ENCODE data around the gene MDK.
A peak's percentile ranks its signal among the peaks of the same experiment; 100 is the strongest.

The MDK gene

DNA sequence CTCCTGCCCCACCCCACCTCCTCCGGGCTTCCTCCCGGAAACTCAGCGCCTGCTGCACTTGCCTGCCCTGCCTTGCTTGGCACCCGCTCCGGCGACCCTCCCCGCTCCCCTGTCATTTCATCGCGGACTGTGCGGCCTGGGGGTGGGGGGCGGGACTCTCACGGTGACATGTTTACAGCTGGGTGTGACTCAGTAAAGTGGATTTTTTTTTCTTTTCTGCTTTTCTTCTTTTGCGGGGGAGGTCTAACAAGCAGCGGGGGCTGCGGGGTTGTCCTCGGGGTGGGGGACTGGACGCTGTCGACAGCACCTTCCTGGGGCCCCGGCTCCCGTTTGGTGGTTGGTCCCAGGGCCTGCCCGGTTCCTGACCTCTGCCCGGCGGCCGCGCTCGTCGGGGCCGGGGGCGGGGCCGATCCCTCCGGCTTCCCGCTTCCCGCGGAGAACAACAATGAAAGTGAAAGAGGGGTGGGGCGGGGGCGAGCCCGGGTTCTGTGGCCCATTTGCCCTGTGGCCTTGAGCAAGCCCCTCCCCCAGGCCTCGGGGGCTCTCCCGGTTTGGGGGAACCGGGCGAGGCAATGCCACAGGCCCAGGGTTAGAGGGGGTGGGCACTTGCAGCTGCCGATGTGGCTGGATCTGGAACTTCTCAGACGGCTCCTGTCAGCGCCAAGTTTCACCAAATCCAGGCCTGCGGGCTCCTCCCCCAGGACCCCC lies 975 bp upstream of the MDK start (continued):
- TF ChIP-seq, protein P1, sequence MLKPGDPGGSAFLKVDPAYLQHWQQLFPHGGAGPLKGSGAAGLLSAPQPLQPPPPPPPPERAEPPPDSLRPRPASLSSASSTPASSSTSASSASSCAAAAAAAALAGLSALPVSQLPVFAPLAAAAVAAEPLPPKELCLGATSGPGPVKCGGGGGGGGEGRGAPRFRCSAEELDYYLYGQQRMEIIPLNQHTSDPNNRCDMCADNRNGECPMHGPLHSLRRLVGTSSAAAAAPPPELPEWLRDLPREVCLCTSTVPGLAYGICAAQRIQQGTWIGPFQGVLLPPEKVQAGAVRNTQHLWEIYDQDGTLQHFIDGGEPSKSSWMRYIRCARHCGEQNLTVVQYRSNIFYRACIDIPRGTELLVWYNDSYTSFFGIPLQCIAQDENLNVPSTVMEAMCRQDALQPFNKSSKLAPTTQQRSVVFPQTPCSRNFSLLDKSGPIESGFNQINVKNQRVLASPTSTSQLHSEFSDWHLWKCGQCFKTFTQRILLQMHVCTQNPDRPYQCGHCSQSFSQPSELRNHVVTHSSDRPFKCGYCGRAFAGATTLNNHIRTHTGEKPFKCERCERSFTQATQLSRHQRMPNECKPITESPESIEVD (tag by site-specific recombination; IDR thresholded peaks at IDR 0.05): no peak; the same call in 1 of the 2 replicates
- TF ChIP-seq ZNF658 (tag by site-specific recombination; IDR thresholded peaks at IDR 0.05) (no peak), KLF8 (tag by site-specific recombination; IDR thresholded peaks at IDR 0.05) (0 out of 2 replicates have a peak, but pooled peaks have one; percentile 10), ZBTB1 (tag by site-specific recombination; IDR thresholded peaks at IDR 0.05) (no peak), ZNF423 (tag by site-specific recombination; IDR thresholded peaks at IDR 0.05) (no peak), GLI4 (tag by site-specific recombination; IDR thresholded peaks at IDR 0.05) (no peak), ZNF16 (tag by site-specific recombination; IDR thresholded peaks at IDR 0.05; ENCODE audit: low read depth) (no peak), ZNF610 (tag by site-specific recombination; IDR thresholded peaks at IDR 0.05; ENCODE audit: borderline replicate concordance) (no peak), ZNF530 (tag by site-specific recombination; IDR thresholded peaks at IDR 0.05; ENCODE audit: low read depth) (no peak), ZNF548 (tag by site-specific recombination; IDR thresholded peaks at IDR 0.05) (no peak), SALL2 (tag by site-specific recombination; IDR thresholded peaks at IDR 0.05; ENCODE audit: borderline replicate concordance) (no peak), ZNF114 (tag by site-specific recombination; IDR thresholded peaks at IDR 0.05) (no peak), ZNF239 (tag by site-specific recombination; IDR thresholded peaks at IDR 0.05) (no peak), ZBTB20 (tag by site-specific recombination; IDR thresholded peaks at IDR 0.05) (no peak; the same call in 1 of the 2 replicates), ZNF404 (tag by site-specific recombination; IDR thresholded peaks at IDR 0.05) (no peak), ZNF10 (tag by site-specific recombination; IDR thresholded peaks at IDR 0.05) (no peak), ZNF624 (tag by site-specific recombination; IDR thresholded peaks at IDR 0.05) (no peak), ZNF600 (tag by site-specific recombination; IDR thresholded peaks at IDR 0.05) (peak; percentile 24; the same call in 1 of the 2 replicates), ZNF335 (tag by site-specific recombination; conservative IDR thresholded peaks at IDR 0.05) (peak; percentile 51), MEIS1 (CRISPR knock-in tag; IDR thresholded peaks at IDR 0.05; ENCODE audit: borderline replicate concordance) (no peak), ZNF416 (tag by site-specific recombination; IDR thresholded peaks at IDR 0.05) (no peak), IKZF3 (tag by site-specific recombination; IDR thresholded peaks at IDR 0.05) (peak; percentile 33; the same call in 1 of the 2 replicates), ZNF138 (tag by site-specific recombination; IDR thresholded peaks at IDR 0.05; ENCODE audit: borderline replicate concordance) (no peak), ZNF19 (tag by site-specific recombination; IDR thresholded peaks at IDR 0.05; ENCODE audit: low read depth) (no peak), WT1 (tag by site-specific recombination; IDR thresholded peaks at IDR 0.05) (no peak), ZNF747 (tag by site-specific recombination; IDR thresholded peaks at IDR 0.05) (no peak), ZNF184 (tag by site-specific recombination; IDR thresholded peaks at IDR 0.05) (no peak), ZNF777 (tag by site-specific recombination; IDR thresholded peaks at IDR 0.05; ENCODE audit: borderline replicate concordance) (no peak), ZNF248 (tag by site-specific recombination; IDR thresholded peaks at IDR 0.05) (no peak), ZNF701 (tag by site-specific recombination; IDR thresholded peaks at IDR 0.05) (no peak), ZNF544 (tag by site-specific recombination; IDR thresholded peaks at IDR 0.05) (no peak), ZSCAN16 (tag by site-specific recombination; IDR thresholded peaks at IDR 0.05) (no peak)
- TF ChIP-seq, protein P2, sequence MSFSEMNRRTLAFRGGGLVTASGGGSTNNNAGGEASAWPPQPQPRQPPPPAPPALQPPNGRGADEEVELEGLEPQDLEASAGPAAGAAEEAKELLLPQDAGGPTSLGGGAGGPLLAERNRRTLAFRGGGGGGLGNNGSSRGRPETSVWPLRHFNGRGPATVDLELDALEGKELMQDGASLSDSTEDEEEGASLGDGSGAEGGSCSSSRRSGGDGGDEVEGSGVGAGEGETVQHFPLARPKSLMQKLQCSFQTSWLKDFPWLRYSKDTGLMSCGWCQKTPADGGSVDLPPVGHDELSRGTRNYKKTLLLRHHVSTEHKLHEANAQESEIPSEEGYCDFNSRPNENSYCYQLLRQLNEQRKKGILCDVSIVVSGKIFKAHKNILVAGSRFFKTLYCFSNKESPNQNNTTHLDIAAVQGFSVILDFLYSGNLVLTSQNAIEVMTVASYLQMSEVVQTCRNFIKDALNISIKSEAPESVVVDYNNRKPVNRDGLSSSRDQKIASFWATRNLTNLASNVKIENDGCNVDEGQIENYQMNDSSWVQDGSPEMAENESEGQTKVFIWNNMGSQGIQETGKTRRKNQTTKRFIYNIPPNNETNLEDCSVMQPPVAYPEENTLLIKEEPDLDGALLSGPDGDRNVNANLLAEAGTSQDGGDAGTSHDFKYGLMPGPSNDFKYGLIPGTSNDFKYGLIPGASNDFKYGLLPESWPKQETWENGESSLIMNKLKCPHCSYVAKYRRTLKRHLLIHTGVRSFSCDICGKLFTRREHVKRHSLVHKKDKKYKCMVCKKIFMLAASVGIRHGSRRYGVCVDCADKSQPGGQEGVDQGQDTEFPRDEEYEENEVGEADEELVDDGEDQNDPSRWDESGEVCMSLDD (tag by site-specific recombination; IDR thresholded peaks at IDR 0.05): peak; percentile 74; the same call in 1 of the 2 replicates
- TF ChIP-seq, protein P3, sequence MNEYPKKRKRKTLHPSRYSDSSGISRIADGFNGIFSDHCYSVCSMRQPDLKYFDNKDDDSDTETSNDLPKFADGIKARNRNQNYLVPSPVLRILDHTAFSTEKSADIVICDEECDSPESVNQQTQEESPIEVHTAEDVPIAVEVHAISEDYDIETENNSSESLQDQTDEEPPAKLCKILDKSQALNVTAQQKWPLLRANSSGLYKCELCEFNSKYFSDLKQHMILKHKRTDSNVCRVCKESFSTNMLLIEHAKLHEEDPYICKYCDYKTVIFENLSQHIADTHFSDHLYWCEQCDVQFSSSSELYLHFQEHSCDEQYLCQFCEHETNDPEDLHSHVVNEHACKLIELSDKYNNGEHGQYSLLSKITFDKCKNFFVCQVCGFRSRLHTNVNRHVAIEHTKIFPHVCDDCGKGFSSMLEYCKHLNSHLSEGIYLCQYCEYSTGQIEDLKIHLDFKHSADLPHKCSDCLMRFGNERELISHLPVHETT (tag by site-specific recombination; IDR thresholded peaks at IDR 0.05): no peak
- TF ChIP-seq, protein P4, sequence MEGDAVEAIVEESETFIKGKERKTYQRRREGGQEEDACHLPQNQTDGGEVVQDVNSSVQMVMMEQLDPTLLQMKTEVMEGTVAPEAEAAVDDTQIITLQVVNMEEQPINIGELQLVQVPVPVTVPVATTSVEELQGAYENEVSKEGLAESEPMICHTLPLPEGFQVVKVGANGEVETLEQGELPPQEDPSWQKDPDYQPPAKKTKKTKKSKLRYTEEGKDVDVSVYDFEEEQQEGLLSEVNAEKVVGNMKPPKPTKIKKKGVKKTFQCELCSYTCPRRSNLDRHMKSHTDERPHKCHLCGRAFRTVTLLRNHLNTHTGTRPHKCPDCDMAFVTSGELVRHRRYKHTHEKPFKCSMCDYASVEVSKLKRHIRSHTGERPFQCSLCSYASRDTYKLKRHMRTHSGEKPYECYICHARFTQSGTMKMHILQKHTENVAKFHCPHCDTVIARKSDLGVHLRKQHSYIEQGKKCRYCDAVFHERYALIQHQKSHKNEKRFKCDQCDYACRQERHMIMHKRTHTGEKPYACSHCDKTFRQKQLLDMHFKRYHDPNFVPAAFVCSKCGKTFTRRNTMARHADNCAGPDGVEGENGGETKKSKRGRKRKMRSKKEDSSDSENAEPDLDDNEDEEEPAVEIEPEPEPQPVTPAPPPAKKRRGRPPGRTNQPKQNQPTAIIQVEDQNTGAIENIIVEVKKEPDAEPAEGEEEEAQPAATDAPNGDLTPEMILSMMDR (tag by site-specific recombination; IDR thresholded peaks at IDR 0.05): no peak
